Skeletal muscle satellite cell (primary cell): Measurements from ENCODE around the gene PMVK.

Experiments used
- H3K27me3 ChIP-seq: 2 replicates; pipeline ENCODE4 v1.7.0; 2013; ENCODE audit warnings: low read length; ENCODE audit not compliant: control insufficient read depth, insufficient read depth
- H3K36me3 ChIP-seq: 2 replicates; pipeline ENCODE4 v1.7.0; 2013; ENCODE audit warnings: mild to moderate bottlenecking, control low read depth, low read length; ENCODE audit not compliant: insufficient read depth
- H3K4me1 ChIP-seq: 2 replicates; pipeline ENCODE4 v1.7.0; 2013; ENCODE audit warnings: low read length; ENCODE audit not compliant: control insufficient read depth, insufficient read depth
- H3K4me2 ChIP-seq: 2 replicates; pipeline ENCODE4 v1.7.0; 2013; ENCODE audit warnings: mild to moderate bottlenecking, low read length
- H3K4me3 ChIP-seq: 2 replicates; pipeline ENCODE4 v1.7.0; 2013; ENCODE audit warnings: low read length
- H3K9ac ChIP-seq: 2 replicates; pipeline ENCODE4 v1.7.0; 2013; ENCODE audit warnings: mild to moderate bottlenecking, low read depth, low read length, moderate library complexity
- H3K9me3 ChIP-seq: replicated peaks from 2 replicates; pipeline ENCODE4 v1.7.0; 2013; ENCODE audit warnings: mild to moderate bottlenecking, control low read depth, low read length

The PMVK gene

GRCh38 chr1:154963643-154964042, 27.1 kb upstream of the PMVK start:
- peaks cover 62% of the 10 kb centered on the region for H3K36me3 ChIP-seq
- no peaks in the 10 kb centered on the region for H3K27me3 ChIP-seq
- no peak overlapping the region for H3K4me3 ChIP-seq
- no peaks in the 10 kb centered on the region for H3K9me3 ChIP-seq
- H3K9ac ChIP-seq, result peak overlapping the region; percentile 94
- H3K4me2 ChIP-seq, result no peak overlapping the region
- H3K4me1 ChIP-seq, result peaks cover 52% of the 10 kb centered on the region

- peaks cover 44% of the 10 kb centered on the region for H3K4me1 ChIP-seq
These were observed 26.3 kb upstream of the PMVK start for GRCh38 chr1:154962795-154963330.

GRCh38 chr1:154962156-154962749, 25.7 kb upstream of the PMVK start:
- Histone ChIP-seq H3K4me2 (peak overlapping the region; percentile 87), H3K4me1 (peaks cover 43% of the 10 kb centered on the region), H3K9ac (peak overlapping the region; percentile 94), H3K4me3 (peak overlapping the region; percentile 88), H3K27me3 (no peaks in the 10 kb centered on the region), H3K36me3 (peaks cover 48% of the 10 kb centered on the region), H3K9me3 (no peaks in the 10 kb centered on the region)

More at GRCh38 chr1:154962795-154963330, 26.3 kb upstream of the PMVK start:
- Histone ChIP-seq H3K27me3 (no peaks in the 10 kb centered on the region), H3K4me2 (peak overlapping the region; percentile 87), H3K9me3 (no peaks in the 10 kb centered on the region), H3K9ac (peak overlapping the region; percentile 94), H3K36me3 (peaks cover 54% of the 10 kb centered on the region), H3K4me3 (peak overlapping the region; percentile 88)

GRCh38 chr1:154961207-154962155, 25.0 kb upstream of the PMVK start, which contains the start of gene PYGO2:
Gene PYGO2, minus strand, starts transcription at chr1:154961782. Its CDS starts 206 bp downstream, at chr1:154961576.
- Histone ChIP-seq H3K27me3 (no peaks in the 10 kb centered on the region), H3K4me2 (peak within 1 kb of the TSS; percentile 87), H3K4me1 (peaks cover 49% of the 10 kb centered on the region), H3K9me3 (no peaks in the 10 kb centered on the region), H3K36me3 (peaks cover 41% of the 10 kb centered on the region), H3K4me3 (peak within 1 kb of the TSS; percentile 88), H3K9ac (peak within 1 kb of the TSS; percentile 94)

GRCh38 chr1:154960446-154961136, 24.1 kb upstream of the PMVK start:
- Histone ChIP-seq H3K9ac (peak overlapping the region; percentile 94), H3K4me3 (peak overlapping the region; percentile 88), H3K4me2 (peak overlapping the region; percentile 87), H3K36me3 (peaks cover 32% of the 10 kb centered on the region), H3K4me1 (peaks cover 46% of the 10 kb centered on the region), H3K9me3 (no peaks in the 10 kb centered on the region), H3K27me3 (no peaks in the 10 kb centered on the region)

- Histone ChIP-seq H3K9me3 (no peaks in the 10 kb centered on the region), H3K27me3 (no peaks in the 10 kb centered on the region), H3K4me1 (peaks cover 54% of the 10 kb centered on the region), H3K9ac (no peak overlapping the region), H3K4me2 (no peak overlapping the region), H3K4me3 (no peak overlapping the region), H3K36me3 (peaks cover 21% of the 10 kb centered on the region)
These were observed 22.9 kb upstream of the PMVK start for GRCh38 chr1:154959426-154959780.

- no peak overlapping the region for H3K4me3 ChIP-seq
- no peak overlapping the region for H3K4me2 ChIP-seq
- no peak overlapping the region for H3K9ac ChIP-seq
- peaks cover 55% of the 10 kb centered on the region for H3K4me1 ChIP-seq
- peaks cover 16% of the 10 kb centered on the region for H3K36me3 ChIP-seq
- H3K27me3 ChIP-seq, result no peaks in the 10 kb centered on the region
- no peaks in the 10 kb centered on the region for H3K9me3 ChIP-seq
These were observed 22.3 kb upstream of the PMVK start for GRCh38 chr1:154958681-154959425.

- peaks cover 48% of the 10 kb centered on the region for H3K4me1 ChIP-seq
- H3K9ac ChIP-seq, result no peak overlapping the region
- no peaks in the 10 kb centered on the region for H3K27me3 ChIP-seq
- no peak overlapping the region for H3K4me3 ChIP-seq
- no peak overlapping the region for H3K4me2 ChIP-seq
- peaks cover 8% of the 10 kb centered on the region for H3K36me3 ChIP-seq
- H3K9me3 ChIP-seq, result no peaks in the 10 kb centered on the region
These were observed 21.5 kb upstream of the PMVK start for GRCh38 chr1:154958036-154958435.

- H3K27me3 ChIP-seq, result no peaks in the 10 kb centered on the region
- peak overlapping the region; percentile 74 for H3K4me3 ChIP-seq
These were observed 20.7 kb upstream of the PMVK start for GRCh38 chr1:154957091-154957657.

GRCh38 chr1:154956544-154956941, 20.0 kb upstream of the PMVK start:
- Histone ChIP-seq H3K9ac (peak overlapping the region; percentile 73), H3K4me2 (peak overlapping the region; percentile 83), H3K4me1 (peaks cover 40% of the 10 kb centered on the region), H3K4me3 (peak overlapping the region; percentile 74), H3K36me3 (no peaks in the 10 kb centered on the region), H3K27me3 (no peaks in the 10 kb centered on the region), H3K9me3 (no peaks in the 10 kb centered on the region)

More at GRCh38 chr1:154957091-154957657, 20.7 kb upstream of the PMVK start:
- Histone ChIP-seq H3K36me3 (no peaks in the 10 kb centered on the region), H3K4me1 (peaks cover 42% of the 10 kb centered on the region), H3K9me3 (no peaks in the 10 kb centered on the region), H3K4me2 (peak overlapping the region; percentile 83), H3K9ac (peak overlapping the region; percentile 73)
